B cell (primary cell): ENCODE measurements around the gene SEMA3G. TPM values are rescaled to one million over a fixed set of nuclear protein-coding genes. Genes with fewer than 3 reads are reported as not detected.

ENCODE experiments used
- ATAC-seq: fragments of 200-7000 bp; cut with Tn5 transposase; one replicate; pipeline ENCODE4 v1.10.0; 2021; ENCODE audit warnings: low read depth, mild to moderate bottlenecking, moderate number of reproducible peaks, moderate library complexity
- CTCF ChIA-PET: fragments of 350-600 bp; sonication (Branson Sonifier 250); formaldehyde crosslinking; loops from one replicate; lab custom pipeline; 2021; ENCODE audit warnings: antibody characterized with exemption, inconsistent platforms; lab: Charles Lee
- POLR2A ChIA-PET: fragments of 350-600 bp; sonication (Branson Sonifier 250); formaldehyde crosslinking; loops from one replicate; lab custom pipeline; 2021; ENCODE audit warnings: antibody characterized with exemption; lab: Charles Lee
- DNase-seq: peaks from one replicate; pipeline ENCODE4 v3.0.0; 2013
- H2AFZ ChIP-seq: 2 replicates; pipeline ENCODE4 v1.6.1; 2012; ENCODE audit warnings: mild to moderate bottlenecking, low read depth, low read length; ENCODE audit not compliant: insufficient read depth, poor library complexity, severe bottlenecking
- H3K27ac ChIP-seq, 2 donors: 1 replicate in 1 of 2; 2 replicates in 1 of 2; pipeline ENCODE4 v1.5.1; 2012 to 2013; ENCODE audit warnings: low read length in 2 of 2, mild to moderate bottlenecking in 2 of 2, moderate library complexity in 1 of 2
- H3K27me3 ChIP-seq, 4 experiments: fragments of 200-600 bp in 1 of 4; sonication (generic) in 1 of 4; replicated peaks in 1 of 4; 1 replicate in 2 of 4; 2 replicates in 2 of 4; pipeline versions ENCODE4 v1.6.1 to v1.7.0; 2013 to 2016; ENCODE audit warnings: low read length in 3 of 4, mild to moderate bottlenecking in 2 of 4, mixed read lengths in 1 of 4, moderate library complexity in 1 of 4; ENCODE audit not compliant: insufficient read depth in 4 of 4, control insufficient read depth in 3 of 4; ENCODE audit errors: control extremely low read depth in 1 of 4
- H3K36me3 ChIP-seq, 2 experiments: replicated peaks in 1 of 2; 1 replicate in 1 of 2; 2 replicates in 1 of 2; pipeline versions ENCODE4 v1.6.1 to v1.7.1; 2013; ENCODE audit warnings: low read length in 1 of 2; ENCODE audit not compliant: insufficient read depth in 2 of 2, control insufficient read depth in 1 of 2; ENCODE audit errors: control extremely low read depth in 1 of 2, extremely low read depth in 1 of 2
- H3K4me1 ChIP-seq, 2 donors: fragments of 200-600 bp in 1 of 2; sonication (generic) in 1 of 2; 1 replicate in 1 of 2; 2 replicates in 1 of 2; pipeline versions ENCODE4 v1.5.1 to v1.6.1; 2013 to 2017; ENCODE audit warnings: low read length in 2 of 2; ENCODE audit not compliant: control insufficient read depth in 2 of 2, insufficient read depth in 2 of 2
- H3K4me2 ChIP-seq: replicated peaks from 2 replicates; pipeline ENCODE3; 2012; ENCODE audit warnings: mild to moderate bottlenecking, low read depth, low read length; ENCODE audit not compliant: poor library complexity, severe bottlenecking
- H3K4me3 ChIP-seq, 5 experiments: fragments of 200-600 bp in 1 of 5; sonication (generic) in 1 of 5; 1 replicate in 3 of 5; 2 replicates in 2 of 5; pipeline versions ENCODE4 v1.5.1 to v1.7.0; 2011 to 2016; ENCODE audit warnings: low read length in 4 of 5, mild to moderate bottlenecking in 4 of 5, low read depth in 2 of 5, control low read depth in 1 of 5, moderate library complexity in 1 of 5; ENCODE audit not compliant: insufficient read depth in 1 of 5; ENCODE audit errors: control extremely low read depth in 1 of 5, extremely low read depth in 1 of 5
- H3K79me2 ChIP-seq: fragments of 200-600 bp; sonication (generic); one replicate; pipeline ENCODE4 v1.6.0; 2016; ENCODE audit warnings: low read length; ENCODE audit not compliant: control insufficient read depth, insufficient read depth
- H3K9ac ChIP-seq: fragments of 200-600 bp; sonication (generic); 2 replicates; pipeline ENCODE4 v1.6.1; 2017; ENCODE audit warnings: mild to moderate bottlenecking, low read length, moderate library complexity
- H3K9me3 ChIP-seq, 3 donors: one replicate each; pipeline versions ENCODE4 v1.6.1 to v1.7.1; 2013; ENCODE audit warnings: low read length in 2 of 3; ENCODE audit not compliant: control insufficient read depth in 2 of 3, insufficient read depth in 1 of 3; ENCODE audit errors: control extremely low read depth in 1 of 3
- H4K20me1 ChIP-seq: 2 replicates; pipeline ENCODE4 v1.6.0; 2012; ENCODE audit warnings: mild to moderate bottlenecking, low read length; ENCODE audit not compliant: insufficient read depth, control insufficient read depth, poor library complexity, severe bottlenecking
- H3K27ac Mint-ChIP-seq: one replicate; pipeline ENCODE4 v1.8.0; 2021; ENCODE audit warnings: mixed read lengths
- H3K27me3 Mint-ChIP-seq: one replicate; pipeline ENCODE4 v1.8.0; 2021; ENCODE audit warnings: mixed read lengths
- H3K4me1 Mint-ChIP-seq: one replicate; pipeline ENCODE4 v1.8.0; 2021; ENCODE audit warnings: mixed read lengths
- H3K4me3 Mint-ChIP-seq: one replicate; pipeline ENCODE4 v1.8.0; 2021; ENCODE audit warnings: mixed read lengths
- H3K9me3 Mint-ChIP-seq: one replicate; pipeline ENCODE4 v1.8.0; 2022; ENCODE audit warnings: mixed read lengths; ENCODE audit not compliant: insufficient read depth
- CTCF ChIP-seq: fragments of 200-600 bp; IDR thresholded peaks from one replicate; pipeline ENCODE4 v1.8.0; 2022; ENCODE audit warnings: antibody characterized with exemption, mild to moderate bottlenecking
- EZH2 ChIP-seq: IDR thresholded peaks from 2 replicates; pipeline ENCODE4 v1.6.1; 2012; ENCODE audit warnings: borderline replicate concordance, low read depth, mild to moderate bottlenecking, moderate library complexity, low read length; ENCODE audit not compliant: insufficient read depth, poor library complexity, severe bottlenecking
- WGBS: methylation state at CpG from one replicate; pipeline ENCODE4 v1.1.5; 2013; ENCODE audit warnings: missing lambda C conversion rate; ENCODE audit not compliant: insufficient coverage; 5-methylcytosine and 5-hydroxymethylcytosine counted together
- intact Hi-C: fragments of 100-400 bp; cut with micrococcal nuclease; formaldehyde crosslinking; loops from one replicate; pipeline ENCODE4 v1.10.0; 2022
- polyA plus RNA-seq: library from polyadenylated mRNA; depleted of rRNA; stranded (reverse); fragments of >200 nt; gene quantifications from 2 replicates; pipeline ENCODE4 v1.2.3, GENCODE V29; 2012
- total RNA-seq, 2 donors: library from RNA; stranded (reverse); fragments of 120-200 nt in 1 of 2; gene quantifications; 1 replicate in 1 of 2; 2 replicates in 1 of 2; pipeline versions ENCODE4 v1.2.3 to v1.2.4, GENCODE V29; 2013 to 2022

The SEMA3G gene
- total and polyA plus RNA-seq, 2 donors (not counting 1 experiment from before 2014, with no cell fraction given) = 0.10 to 0.42 TPM

- H3K27me3 ChIP-seq = no peaks in the 10 kb centered on the region
- no peaks in the 10 kb centered on the region for H3K27me3 Mint-ChIP-seq
- H3K27ac ChIP-seq = no peak overlapping the region
- CTCF ChIA-PET = interaction anchor here (0.8 kb wide), 1 partner anchor 23 kb away, joined by 4 read pairs; no protein-coding TSS in a partner anchor
- no peaks in the 10 kb centered on the region for H4K20me1 ChIP-seq
- WGBS = 96% methylated on average over 31 of the region's 32 CpGs
- no peak overlapping the region for H2AFZ ChIP-seq
- H3K4me1 Mint-ChIP-seq = no peaks in the 10 kb centered on the region
- H3K36me3 ChIP-seq = no peaks in the 10 kb centered on the region
- no peaks in the 10 kb centered on the region for H3K9me3 ChIP-seq
- no peak overlapping the region for H3K4me3 Mint-ChIP-seq
- no peak overlapping the region for H3K4me2 ChIP-seq
- TF ChIP-seq CTCF (no peak), EZH2 (no peak)
- no peaks in the 10 kb centered on the region for H3K4me1 ChIP-seq
- no peaks in the 10 kb centered on the region for H3K9me3 Mint-ChIP-seq
- no peak for DNase-seq
- no peak overlapping the region for H3K27ac Mint-ChIP-seq
- no peak overlapping the region for H3K9ac ChIP-seq
- POLR2A ChIA-PET = no interaction called here
- intact Hi-C loops = no loop called here
- no peak overlapping the region for H3K4me3 ChIP-seq
- ATAC-seq = no peak
- no peaks in the 10 kb centered on the region for H3K79me2 ChIP-seq
Observed at GRCh38 chr3:52435246-52436101, 9.4 kb downstream of the SEMA3G start.

GRCh38 chr3:52434491-52435115 lies 10.3 kb downstream of the SEMA3G start:
- Histone ChIP-seq H3K79me2 (no peaks in the 10 kb centered on the region), H3K4me1 (no peaks in the 10 kb centered on the region), H2AFZ (no peak overlapping the region), H3K27ac (no peak overlapping the region), H3K9ac (no peak overlapping the region), H3K9me3 (no peaks in the 10 kb centered on the region), H3K4me3 (no peak overlapping the region), H3K4me2 (no peak overlapping the region), H4K20me1 (no peaks in the 10 kb centered on the region), H3K27me3 (no peaks in the 10 kb centered on the region), H3K36me3 (no peaks in the 10 kb centered on the region)
- Mint-ChIP-seq H3K4me1 (no peaks in the 10 kb centered on the region), H3K9me3 (no peaks in the 10 kb centered on the region), H3K27ac (no peak overlapping the region), H3K4me3 (no peak overlapping the region), H3K27me3 (no peaks in the 10 kb centered on the region)
- WGBS = 96% methylated on average over 6 of the region's 9 CpGs
- ChIA-PET POLR2A (no interaction called here), CTCF (interaction anchor here (0.8 kb wide), 1 partner anchor 22 kb away, joined by 4 read pairs; no protein-coding TSS in a partner anchor)
- DNase-seq (no peak), ATAC-seq (no peak)
- TF ChIP-seq EZH2 (no peak), CTCF (no peak)
- intact Hi-C loops = no loop called here
